Measurements from ENCODE around the gene SRSF7.

The SRSF7 gene

GRCh38 chr2:38700113-38700785, 50.9 kb downstream of the SRSF7 start:
- no peak for DNase-seq

- DNase-seq = no peak
These were observed 52.6 kb downstream of the SRSF7 start for GRCh38 chr2:38698467-38699003.

- no peak for DNase-seq
These were observed 53.9 kb downstream of the SRSF7 start for GRCh38 chr2:38697116-38697840.

Data from NCI-H187 treated with DMSO at 0.1 percent for 48 hours (cell line).